Omental fat pad (tissue), 4 donors: ENCODE results near the gene LTBP2. TPM values are rescaled to one million over a fixed set of nuclear protein-coding genes. Genes with fewer than 3 reads are reported as not detected.

ENCODE experiments used
- ATAC-seq: fragments of 150-250 bp; one replicate; pipeline ENCODE4 v1.9.1; 2016; ENCODE audit warnings: mild to moderate bottlenecking, moderate library complexity; ENCODE audit not compliant: low FRiP score
- DNase-seq: peaks from one replicate; pipeline ENCODE4 v3.0.0-alpha.2; 2019; ENCODE audit warnings: low spot score
- total RNA-seq, 4 donors: library from RNA; depleted of rRNA; stranded (reverse); fragments of >200 nt; gene quantifications; one replicate each; pipeline ENCODE4 v1.1.0, GENCODE V29; 2016
- TF ChIP-seq, protein P1 (sequence below), 3 donors: fragments of 450-650 bp; IDR thresholded peaks; one replicate each; pipeline ENCODE4 v1.5.1; 2016 to 2017; ENCODE audit warnings: antibody characterized with exemption in 3 of 3, mild to moderate bottlenecking in 3 of 3, moderate library complexity in 2 of 3

Gene LTBP2
- total RNA-seq, 4 donors from 2014 or later, result 31.6 to 104 (median 72.3) TPM

GRCh38 chr14:74507085-74507484 is 105.0 kb downstream of the LTBP2 start:
- no peak for ATAC-seq
- DNase-seq, result no peak
- TF ChIP-seq, protein P1, sequence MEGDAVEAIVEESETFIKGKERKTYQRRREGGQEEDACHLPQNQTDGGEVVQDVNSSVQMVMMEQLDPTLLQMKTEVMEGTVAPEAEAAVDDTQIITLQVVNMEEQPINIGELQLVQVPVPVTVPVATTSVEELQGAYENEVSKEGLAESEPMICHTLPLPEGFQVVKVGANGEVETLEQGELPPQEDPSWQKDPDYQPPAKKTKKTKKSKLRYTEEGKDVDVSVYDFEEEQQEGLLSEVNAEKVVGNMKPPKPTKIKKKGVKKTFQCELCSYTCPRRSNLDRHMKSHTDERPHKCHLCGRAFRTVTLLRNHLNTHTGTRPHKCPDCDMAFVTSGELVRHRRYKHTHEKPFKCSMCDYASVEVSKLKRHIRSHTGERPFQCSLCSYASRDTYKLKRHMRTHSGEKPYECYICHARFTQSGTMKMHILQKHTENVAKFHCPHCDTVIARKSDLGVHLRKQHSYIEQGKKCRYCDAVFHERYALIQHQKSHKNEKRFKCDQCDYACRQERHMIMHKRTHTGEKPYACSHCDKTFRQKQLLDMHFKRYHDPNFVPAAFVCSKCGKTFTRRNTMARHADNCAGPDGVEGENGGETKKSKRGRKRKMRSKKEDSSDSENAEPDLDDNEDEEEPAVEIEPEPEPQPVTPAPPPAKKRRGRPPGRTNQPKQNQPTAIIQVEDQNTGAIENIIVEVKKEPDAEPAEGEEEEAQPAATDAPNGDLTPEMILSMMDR (IDR thresholded peaks at IDR 0.05), result no peak

DNA sequence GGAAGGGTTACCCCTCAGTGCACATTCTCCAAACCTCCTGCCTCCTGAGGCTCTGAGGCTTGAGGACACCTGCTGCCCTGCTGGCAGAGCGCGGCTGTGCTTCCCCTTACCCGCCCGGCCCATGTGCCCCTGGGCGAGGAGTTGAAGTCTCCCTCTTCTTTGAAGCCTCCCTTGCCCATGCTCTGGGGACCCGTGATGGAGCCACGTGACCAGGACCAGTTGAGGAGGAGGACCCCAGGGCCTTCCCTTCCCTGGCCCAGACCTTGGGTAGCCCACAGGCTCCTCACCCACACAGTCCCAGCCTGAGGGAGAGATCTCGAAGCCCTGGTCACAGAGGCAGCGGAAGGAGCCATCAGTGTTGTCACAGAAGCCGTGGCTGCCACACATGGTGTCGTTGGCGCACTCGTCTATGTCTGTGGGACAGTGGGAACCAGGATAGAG is 105.6 kb downstream of the LTBP2 start:
- DNase-seq (no peak), ATAC-seq (no peak)
- TF ChIP-seq, protein P1 (IDR thresholded peaks at IDR 0.05), result no peak

DNA sequence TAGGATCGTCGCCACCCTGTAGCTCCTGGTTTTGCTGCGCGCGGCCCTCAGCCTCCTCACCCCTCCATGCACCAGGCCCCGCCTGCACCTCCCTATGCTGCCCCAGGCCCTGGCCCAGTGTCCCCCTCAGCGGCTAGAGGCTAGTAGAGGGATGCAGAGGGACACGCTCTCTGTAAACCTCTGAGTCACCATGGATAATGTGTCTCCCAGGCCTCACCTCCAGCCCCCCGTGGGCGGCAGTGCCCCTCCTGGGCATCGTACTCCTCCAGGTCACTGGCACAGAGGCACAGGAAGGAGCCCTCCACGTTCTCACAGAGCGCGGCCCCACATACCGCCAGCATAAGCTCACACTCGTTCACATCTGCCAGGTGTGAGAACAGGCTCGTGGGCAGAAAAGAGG is 106.2 kb downstream of the LTBP2 start:
- ATAC-seq (no peak), DNase-seq (no peak)
- TF ChIP-seq, protein P1 (IDR thresholded peaks at IDR 0.05), result no peak

DNA sequence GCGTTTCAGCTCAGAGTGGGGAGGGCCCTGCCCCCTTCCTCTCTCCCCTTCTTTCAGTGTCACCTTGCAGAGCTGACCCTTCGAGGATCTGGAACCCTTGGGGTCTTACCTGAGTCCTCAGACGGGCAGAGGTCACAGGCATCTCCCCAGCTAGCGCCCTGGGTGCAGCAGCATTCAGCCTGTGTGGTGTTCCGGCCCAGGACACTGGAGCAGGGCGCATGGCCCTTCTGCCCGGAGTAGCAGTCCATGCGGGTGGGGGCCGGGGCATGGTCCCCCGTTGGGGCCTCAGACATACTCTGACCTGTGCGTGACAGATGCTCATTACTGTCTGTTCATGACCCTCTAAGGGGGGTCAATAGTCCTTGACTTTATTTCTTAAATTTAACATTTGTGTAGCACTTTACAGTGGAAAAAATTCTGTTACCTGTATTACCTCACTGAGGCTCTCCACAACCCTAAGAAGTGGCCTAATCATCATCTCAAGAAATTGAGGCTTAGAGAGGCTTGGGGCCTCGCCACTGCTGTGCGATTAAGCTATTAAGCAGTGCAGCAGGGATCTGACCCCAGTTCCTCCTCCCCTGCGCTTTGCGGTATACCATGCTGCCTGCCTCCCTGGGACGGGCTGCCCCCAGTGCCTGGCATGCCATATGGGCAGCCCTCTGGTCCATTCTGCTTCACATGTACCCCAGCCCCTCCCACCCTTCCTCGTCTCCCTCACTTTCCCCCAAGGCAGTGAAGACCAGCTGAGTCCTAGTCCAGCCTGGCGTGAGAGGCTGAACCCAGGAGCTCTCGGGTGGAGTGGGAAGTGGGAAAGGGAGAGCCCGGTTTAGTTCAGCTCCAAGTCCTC is 106.9 kb downstream of the LTBP2 start:
- no peak for ATAC-seq
- DNase-seq, result no peak

DNA sequence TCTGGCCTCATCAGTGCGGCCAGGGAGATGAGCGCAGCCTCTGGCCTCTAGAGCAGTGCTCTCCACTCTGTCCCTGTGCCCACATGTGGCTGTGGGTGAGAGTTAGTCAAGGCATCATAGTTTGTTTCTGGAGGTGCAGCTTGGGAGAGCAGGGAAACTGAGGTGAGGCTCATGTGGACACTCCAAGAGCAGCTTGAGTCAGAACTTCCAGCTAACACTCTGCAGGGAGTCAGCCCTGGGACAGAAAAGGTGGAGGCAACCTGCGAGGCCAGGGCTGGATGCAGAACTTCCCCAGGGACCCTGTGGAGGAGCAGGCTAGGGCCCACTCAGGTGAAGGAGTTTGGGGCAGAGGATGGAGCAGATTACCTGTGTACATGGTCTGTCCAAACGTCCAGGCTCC is 107.6 kb downstream of the LTBP2 start:
- ATAC-seq, result no peak
- DNase-seq, result no peak
- TF ChIP-seq, protein P1 (IDR thresholded peaks at IDR 0.05), result no peak

More for the DNA sequence above, 106.9 kb downstream of the LTBP2 start:
- TF ChIP-seq, protein P1 (IDR thresholded peaks at IDR 0.05), result no peak

GRCh38 chr14:74503938-74504335 is 108.1 kb downstream of the LTBP2 start:
- TF ChIP-seq, protein P1 (IDR thresholded peaks at IDR 0.05), result no peak
- no peak for ATAC-seq
- DNase-seq, result no peak
